ENCODE measurements around the gene OR2T8.

Gene OR2T8

DNA sequence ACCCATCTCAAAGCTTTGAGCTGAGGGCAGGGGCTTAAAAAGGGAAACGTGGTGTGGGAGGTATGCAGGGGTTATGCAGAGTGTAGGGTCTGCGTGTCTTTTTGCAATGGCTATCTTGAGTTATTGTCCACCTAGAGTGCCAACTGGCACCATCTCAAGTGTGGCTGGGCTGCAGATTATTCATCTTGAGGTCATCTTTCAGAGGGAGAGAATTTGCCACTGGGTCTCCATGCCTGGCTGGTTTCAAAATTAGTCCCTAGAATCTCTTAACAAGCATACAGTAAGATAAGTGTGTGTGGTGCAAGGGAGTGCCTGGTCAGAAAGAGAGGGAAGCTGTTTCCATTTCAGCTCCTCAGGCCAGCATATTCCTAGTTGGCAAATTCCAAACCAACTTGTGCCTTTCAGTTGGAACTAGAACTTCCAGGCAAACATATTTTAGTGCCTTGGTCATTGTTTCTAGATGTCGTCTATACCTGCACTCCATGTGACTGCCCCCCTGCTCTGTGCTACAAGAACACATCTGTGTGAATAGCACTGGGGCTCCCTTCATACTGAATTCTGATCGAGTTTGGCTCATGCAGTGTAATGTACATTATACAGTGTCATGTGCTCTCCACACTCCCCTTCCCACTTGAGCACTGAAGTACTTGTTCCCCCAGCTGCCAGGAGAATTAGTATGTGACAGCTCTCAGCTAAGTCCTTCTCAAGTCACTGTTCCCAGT is 5.0 kb upstream of the OR2T8 start:
- Histone ChIP-seq H3K27me3 (no peaks in the 10 kb centered on the region), H3K36me3 (no peaks in the 10 kb centered on the region), H3K4me1 (no peaks in the 10 kb centered on the region), H3K9me3 (no peaks in the 10 kb centered on the region), H3K27ac (no peak overlapping the region), H3K4me3 (no peak overlapping the region)
- TF ChIP-seq, protein P1, sequence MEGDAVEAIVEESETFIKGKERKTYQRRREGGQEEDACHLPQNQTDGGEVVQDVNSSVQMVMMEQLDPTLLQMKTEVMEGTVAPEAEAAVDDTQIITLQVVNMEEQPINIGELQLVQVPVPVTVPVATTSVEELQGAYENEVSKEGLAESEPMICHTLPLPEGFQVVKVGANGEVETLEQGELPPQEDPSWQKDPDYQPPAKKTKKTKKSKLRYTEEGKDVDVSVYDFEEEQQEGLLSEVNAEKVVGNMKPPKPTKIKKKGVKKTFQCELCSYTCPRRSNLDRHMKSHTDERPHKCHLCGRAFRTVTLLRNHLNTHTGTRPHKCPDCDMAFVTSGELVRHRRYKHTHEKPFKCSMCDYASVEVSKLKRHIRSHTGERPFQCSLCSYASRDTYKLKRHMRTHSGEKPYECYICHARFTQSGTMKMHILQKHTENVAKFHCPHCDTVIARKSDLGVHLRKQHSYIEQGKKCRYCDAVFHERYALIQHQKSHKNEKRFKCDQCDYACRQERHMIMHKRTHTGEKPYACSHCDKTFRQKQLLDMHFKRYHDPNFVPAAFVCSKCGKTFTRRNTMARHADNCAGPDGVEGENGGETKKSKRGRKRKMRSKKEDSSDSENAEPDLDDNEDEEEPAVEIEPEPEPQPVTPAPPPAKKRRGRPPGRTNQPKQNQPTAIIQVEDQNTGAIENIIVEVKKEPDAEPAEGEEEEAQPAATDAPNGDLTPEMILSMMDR (IDR thresholded peaks at IDR 0.05), result no peak
- intact Hi-C loops (cut with DNase I; ENCODE audit: low total_unique reads), result no loop called here
- DNase-seq, result no peak

DNA sequence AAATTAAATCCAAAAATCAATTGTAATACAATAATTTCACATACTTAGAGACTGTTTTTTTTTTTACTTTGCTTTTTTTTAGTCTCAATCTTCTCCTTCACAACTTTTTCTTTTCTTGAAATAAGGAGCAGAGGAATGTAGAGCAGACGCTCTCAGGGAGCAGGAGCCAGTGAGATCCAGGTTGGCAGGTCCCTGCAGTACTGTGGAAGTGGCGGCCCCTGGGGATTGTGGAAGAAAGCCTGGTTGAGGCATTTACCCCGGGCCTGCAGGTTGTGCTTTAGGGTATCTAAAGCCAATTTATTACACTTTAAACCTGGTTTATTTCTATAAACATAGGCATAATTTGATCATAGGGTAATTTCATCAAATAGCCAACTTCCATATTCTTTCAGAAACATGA is 3.9 kb downstream of the OR2T8 start:
- Histone ChIP-seq H3K27me3 (no peaks in the 10 kb centered on the region), H3K36me3 (no peaks in the 10 kb centered on the region), H3K4me1 (no peaks in the 10 kb centered on the region), H3K4me3 (no peak overlapping the region), H3K27ac (no peak overlapping the region), H3K9me3 (no peaks in the 10 kb centered on the region)
- intact Hi-C loops (cut with DNase I; ENCODE audit: low total_unique reads), result no loop called here
- no peak for DNase-seq
- TF ChIP-seq, protein P1 (IDR thresholded peaks at IDR 0.05), result no peak

DNA sequence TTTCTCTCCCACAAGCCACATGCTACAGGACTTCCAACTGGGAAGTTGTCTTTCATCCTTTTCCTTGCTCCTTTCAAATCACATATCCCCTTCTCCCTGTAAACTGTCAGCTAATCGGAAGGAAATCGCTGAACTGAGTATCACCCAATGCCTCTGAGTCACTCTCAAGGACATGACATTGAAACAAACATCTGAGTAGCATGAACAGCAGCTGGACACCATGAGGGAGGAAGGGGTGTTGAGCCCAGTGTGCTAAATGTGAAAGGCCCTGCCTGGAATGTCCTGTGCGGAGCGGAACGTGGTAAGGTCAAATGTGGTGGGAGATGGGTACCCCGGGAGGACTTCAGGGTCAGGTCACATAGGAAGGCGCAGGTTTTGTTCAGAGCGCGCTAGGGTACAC is 4.8 kb downstream of the OR2T8 start, which contains the start of gene OR2AJ1:
Gene OR2AJ1, plus strand, starts transcription at position 22 of the 400 bp plus-strand sequence. CDS start 8,880 bp downstream, outside the sequence.
- Histone ChIP-seq H3K36me3 (no peaks in the 10 kb centered on the region), H3K9me3 (no peaks in the 10 kb centered on the region), H3K27me3 (no peaks in the 10 kb centered on the region), H3K4me1 (no peaks in the 10 kb centered on the region), H3K4me3 (no peak within 1 kb of the TSS), H3K27ac (no peak within 1 kb of the TSS)
- TF ChIP-seq, protein P1 (IDR thresholded peaks at IDR 0.05), result no peak
- DNase-seq, result no peak
- intact Hi-C loops (cut with DNase I; ENCODE audit: low total_unique reads), result no loop called here

DNA sequence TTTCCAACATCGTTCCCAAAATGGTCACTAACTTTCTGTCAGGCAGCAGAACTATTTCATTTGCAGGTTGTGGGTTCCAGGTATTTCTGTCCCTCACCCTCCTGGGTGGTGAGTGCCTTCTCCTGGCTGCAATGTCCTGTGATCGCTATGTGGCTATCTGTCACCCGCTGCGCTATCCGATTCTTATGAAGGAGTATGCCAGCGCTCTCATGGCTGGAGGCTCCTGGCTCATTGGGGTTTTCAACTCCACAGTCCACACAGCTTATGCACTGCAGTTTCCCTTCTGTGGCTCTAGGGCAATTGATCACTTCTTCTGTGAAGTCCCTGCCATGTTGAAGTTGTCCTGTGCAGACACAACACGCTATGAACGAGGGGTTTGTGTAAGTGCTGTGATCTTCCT is 13.9 kb downstream of the OR2T8 start:
- TF ChIP-seq, protein P1 (IDR thresholded peaks at IDR 0.05), result no peak
- H3K27ac ChIP-seq, result no peak overlapping the region
- no peaks in the 10 kb centered on the region for H3K4me1 ChIP-seq
- H3K4me3 ChIP-seq, result no peak overlapping the region
- no peak for DNase-seq
- peaks cover 0 to 9% (median 4%) of the 10 kb centered on the region in 3 donors for H3K9me3 ChIP-seq
- intact Hi-C loops (cut with DNase I; ENCODE audit: low total_unique reads), result no loop called here
- no peaks in the 10 kb centered on the region for H3K36me3 ChIP-seq
- peaks cover 0 to 3% of the 10 kb centered on the region in 2 donors for H3K27me3 ChIP-seq

DNA sequence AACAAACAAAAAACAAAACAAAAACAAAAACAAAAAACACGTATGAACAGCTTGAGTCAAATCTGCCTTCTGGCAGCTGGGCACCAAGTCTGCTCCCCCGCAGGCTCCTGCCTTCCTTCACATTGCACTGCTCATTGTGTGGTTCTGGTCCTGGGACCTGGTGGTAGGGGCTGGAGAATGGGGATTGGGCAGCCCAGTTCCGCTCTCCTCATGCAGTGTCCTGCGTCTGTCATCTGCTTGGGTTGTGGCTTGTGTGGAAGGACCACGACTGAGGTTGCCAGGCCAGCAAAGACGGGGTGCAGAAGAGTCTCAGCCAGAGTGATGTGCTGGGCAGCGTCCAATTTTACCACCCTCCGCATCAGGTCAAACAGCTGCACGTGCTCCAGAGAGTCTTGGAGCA is 15.7 kb downstream of the OR2T8 start:
- intact Hi-C loops (cut with DNase I; ENCODE audit: low total_unique reads), result no loop called here
- TF ChIP-seq, protein P1 (IDR thresholded peaks at IDR 0.05), result no peak
- DNase-seq, result no peak
- Histone ChIP-seq H3K4me3 (no peak overlapping the region), H3K9me3 (peaks cover 0 to 9% (median 4%) of the 10 kb centered on the region in 3 donors), H3K4me1 (no peaks in the 10 kb centered on the region), H3K27ac (no peak overlapping the region), H3K36me3 (no peaks in the 10 kb centered on the region), H3K27me3 (peaks cover 0 to 3% of the 10 kb centered on the region in 2 donors)

All from tibial artery (tissue), 4 donors.